Panc1 (cell line): ENCODE measurements around the gene COQ8B. TPM values are rescaled to one million over a fixed set of nuclear protein-coding genes. Genes with fewer than 3 reads are reported as not detected.

Experiments
- ATAC-seq: fragments of 200-7000 bp; cut with Tn5 transposase; 2 replicates; pipeline ENCODE4 v1.9.1; 2020; ENCODE audit warnings: mild to moderate bottlenecking, moderate library complexity
- BruUV-seq: library from RNA; stranded (reverse); fragments of 400-500 nt; replicated peaks from 2 replicates; lab custom pipeline; 2021; lab: Mats Ljungman, UMichigan
- CTCF ChIA-PET: fragments of 300-600 bp; sonication (Branson Sonifier 250); formaldehyde crosslinking; loops from one replicate; lab custom pipeline; 2022; ENCODE audit warnings: antibody characterized with exemption; lab: Charles Lee
- POLR2A ChIA-PET: fragments of 300-600 bp; sonication (Branson Sonifier 250); formaldehyde crosslinking; loops from one replicate; lab custom pipeline; 2022; ENCODE audit warnings: antibody characterized with exemption; lab: Charles Lee
- DNase-seq: peaks from one replicate; pipeline ENCODE4 v3.0.0-alpha.2; 2010; ENCODE audit warnings: low read depth, low spot score
- H3K27ac ChIP-seq: 2 replicates; pipeline ENCODE4 v1.5.1; 2011; ENCODE audit warnings: mild to moderate bottlenecking, low read length, inconsistent platforms
- H3K27me3 ChIP-seq: fragments of 200-500 bp; sonication (Bioruptor generic); 2 replicates; pipeline ENCODE4 v1.6.0; 2014; ENCODE audit warnings: low read length, inconsistent platforms; ENCODE audit not compliant: control insufficient read depth, insufficient read depth
- H3K36me3 ChIP-seq: fragments of 200-500 bp; sonication (Bioruptor generic); 2 replicates; pipeline ENCODE4 v1.5.1; 2014; ENCODE audit warnings: inconsistent platforms, mild to moderate bottlenecking, low read length, moderate library complexity; ENCODE audit not compliant: control insufficient read depth, insufficient read depth
- H3K4me1 ChIP-seq: 2 replicates; pipeline ENCODE4 v1.5.1; 2011; ENCODE audit warnings: inconsistent platforms, mild to moderate bottlenecking, low read length, moderate library complexity; ENCODE audit not compliant: control insufficient read depth, insufficient read depth
- H3K4me3 ChIP-seq, 2 experiments: 2 replicates each; pipeline ENCODE4 v1.5.1; 2011 to 2012; ENCODE audit warnings: low read depth in 2 of 2, low read length in 2 of 2, mild to moderate bottlenecking in 2 of 2, inconsistent platforms in 1 of 2, moderate library complexity in 1 of 2
- H3K9me3 ChIP-seq: fragments of 200-500 bp; sonication (Bioruptor generic); 2 replicates; pipeline ENCODE4 v1.5.1; 2014; ENCODE audit warnings: low read depth, mild to moderate bottlenecking, inconsistent platforms, low read length, moderate library complexity; ENCODE audit not compliant: control insufficient read depth, insufficient read depth
- POLR2AphosphoS5 ChIP-seq: IDR thresholded peaks from 2 replicates; pipeline ENCODE4 v1.6.1; 2012; ENCODE audit warnings: mild to moderate bottlenecking, low read depth, low read length, moderate library complexity
- SIN3A ChIP-seq: IDR thresholded peaks from 2 replicates; pipeline ENCODE4 v1.6.1; 2012; ENCODE audit warnings: low read depth, mild to moderate bottlenecking, low read length, moderate library complexity, borderline replicate concordance; ENCODE audit not compliant: insufficient read depth
- TCF7L2 ChIP-seq: IDR thresholded peaks from 2 replicates; pipeline ENCODE4 v1.6.1; 2011; ENCODE audit warnings: mild to moderate bottlenecking, low read depth, low read length, inconsistent platforms
- in situ Hi-C: cut with HindIII; loops from 2 replicates; pipeline ENCODE4 v1.10.0; 2016; ENCODE audit warnings: low sequenced_read_pairs, low pct_unique_long_range_greater_than_20kb
- intact Hi-C: fragments of 100-400 bp; cut with micrococcal nuclease; formaldehyde crosslinking; loops from one replicate; pipeline ENCODE4 v1.10.0; 2022; ENCODE audit not compliant: unreplicated experiment
- total RNA-seq: library from RNA; stranded (reverse); gene quantifications from one replicate; pipeline ENCODE4 v1.2.1, GENCODE V29; 2021; ENCODE audit not compliant: unreplicated experiment
- TF ChIP-seq, protein P1 (sequence below): fragments of 450-650 bp; IDR thresholded peaks from 2 replicates; pipeline ENCODE4 v1.5.1; 2017; ENCODE audit warnings: mild to moderate bottlenecking
- TF ChIP-seq, protein P2 (sequence below), 2 experiments: IDR thresholded peaks; 2 replicates each; pipeline ENCODE4 v1.6.1; 2011 to 2012; ENCODE audit warnings: low read depth in 2 of 2, control low read depth in 1 of 2, low read length in 1 of 2, mild to moderate bottlenecking in 1 of 2, moderate library complexity in 1 of 2; ENCODE audit not compliant: insufficient read depth in 1 of 2

COQ8B gene
- total RNA-seq, 1 experiment from 2014 or later = 15.6 TPM

DNA sequence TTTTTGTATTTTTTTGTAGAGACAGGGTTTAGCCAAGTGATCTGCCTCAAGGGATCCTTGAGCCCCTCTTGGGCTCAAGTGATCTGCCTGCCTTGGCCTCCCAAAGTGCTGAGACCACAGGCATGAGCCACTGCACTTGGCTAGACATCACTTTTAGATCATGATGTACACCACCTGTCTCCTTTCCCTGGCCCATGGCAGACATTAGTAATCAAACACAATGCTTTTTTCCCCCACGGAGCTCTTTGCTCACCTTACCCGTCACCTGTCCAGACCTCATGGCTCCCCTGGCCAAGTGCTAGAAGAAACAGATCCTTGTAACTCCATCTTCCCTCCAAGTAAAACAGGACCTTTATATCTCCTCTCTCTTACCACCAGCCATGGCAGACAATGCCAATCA is 44.6 kb downstream of the COQ8B start:
- H3K9me3 ChIP-seq = no peaks in the 10 kb centered on the region
- intact Hi-C loops = no loop called here
- DNase-seq (no peak), ATAC-seq (no peak)
- TF ChIP-seq POLR2AphosphoS5 (no peak), TCF7L2 (no peak), SIN3A (no peak)
- TF ChIP-seq, protein P1, sequence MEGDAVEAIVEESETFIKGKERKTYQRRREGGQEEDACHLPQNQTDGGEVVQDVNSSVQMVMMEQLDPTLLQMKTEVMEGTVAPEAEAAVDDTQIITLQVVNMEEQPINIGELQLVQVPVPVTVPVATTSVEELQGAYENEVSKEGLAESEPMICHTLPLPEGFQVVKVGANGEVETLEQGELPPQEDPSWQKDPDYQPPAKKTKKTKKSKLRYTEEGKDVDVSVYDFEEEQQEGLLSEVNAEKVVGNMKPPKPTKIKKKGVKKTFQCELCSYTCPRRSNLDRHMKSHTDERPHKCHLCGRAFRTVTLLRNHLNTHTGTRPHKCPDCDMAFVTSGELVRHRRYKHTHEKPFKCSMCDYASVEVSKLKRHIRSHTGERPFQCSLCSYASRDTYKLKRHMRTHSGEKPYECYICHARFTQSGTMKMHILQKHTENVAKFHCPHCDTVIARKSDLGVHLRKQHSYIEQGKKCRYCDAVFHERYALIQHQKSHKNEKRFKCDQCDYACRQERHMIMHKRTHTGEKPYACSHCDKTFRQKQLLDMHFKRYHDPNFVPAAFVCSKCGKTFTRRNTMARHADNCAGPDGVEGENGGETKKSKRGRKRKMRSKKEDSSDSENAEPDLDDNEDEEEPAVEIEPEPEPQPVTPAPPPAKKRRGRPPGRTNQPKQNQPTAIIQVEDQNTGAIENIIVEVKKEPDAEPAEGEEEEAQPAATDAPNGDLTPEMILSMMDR = no peak
- TF ChIP-seq, protein P2, sequence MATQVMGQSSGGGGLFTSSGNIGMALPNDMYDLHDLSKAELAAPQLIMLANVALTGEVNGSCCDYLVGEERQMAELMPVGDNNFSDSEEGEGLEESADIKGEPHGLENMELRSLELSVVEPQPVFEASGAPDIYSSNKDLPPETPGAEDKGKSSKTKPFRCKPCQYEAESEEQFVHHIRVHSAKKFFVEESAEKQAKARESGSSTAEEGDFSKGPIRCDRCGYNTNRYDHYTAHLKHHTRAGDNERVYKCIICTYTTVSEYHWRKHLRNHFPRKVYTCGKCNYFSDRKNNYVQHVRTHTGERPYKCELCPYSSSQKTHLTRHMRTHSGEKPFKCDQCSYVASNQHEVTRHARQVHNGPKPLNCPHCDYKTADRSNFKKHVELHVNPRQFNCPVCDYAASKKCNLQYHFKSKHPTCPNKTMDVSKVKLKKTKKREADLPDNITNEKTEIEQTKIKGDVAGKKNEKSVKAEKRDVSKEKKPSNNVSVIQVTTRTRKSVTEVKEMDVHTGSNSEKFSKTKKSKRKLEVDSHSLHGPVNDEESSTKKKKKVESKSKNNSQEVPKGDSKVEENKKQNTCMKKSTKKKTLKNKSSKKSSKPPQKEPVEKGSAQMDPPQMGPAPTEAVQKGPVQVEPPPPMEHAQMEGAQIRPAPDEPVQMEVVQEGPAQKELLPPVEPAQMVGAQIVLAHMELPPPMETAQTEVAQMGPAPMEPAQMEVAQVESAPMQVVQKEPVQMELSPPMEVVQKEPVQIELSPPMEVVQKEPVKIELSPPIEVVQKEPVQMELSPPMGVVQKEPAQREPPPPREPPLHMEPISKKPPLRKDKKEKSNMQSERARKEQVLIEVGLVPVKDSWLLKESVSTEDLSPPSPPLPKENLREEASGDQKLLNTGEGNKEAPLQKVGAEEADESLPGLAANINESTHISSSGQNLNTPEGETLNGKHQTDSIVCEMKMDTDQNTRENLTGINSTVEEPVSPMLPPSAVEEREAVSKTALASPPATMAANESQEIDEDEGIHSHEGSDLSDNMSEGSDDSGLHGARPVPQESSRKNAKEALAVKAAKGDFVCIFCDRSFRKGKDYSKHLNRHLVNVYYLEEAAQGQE (IDR thresholded peaks at IDR 0.05; ENCODE audit: insufficient read depth in 1 of 2, low read depth in 2 of 2, low read length in 1 of 2) = no peak
- H3K36me3 ChIP-seq = peaks cover 2% of the 10 kb centered on the region; the same call in 1 of the 2 replicates
- H3K27ac ChIP-seq = no peak overlapping the region
- no peaks in the 10 kb centered on the region for H3K27me3 ChIP-seq
- in situ Hi-C loops = no loop called here
- BruUV-seq = no TSS peak
- H3K4me1 ChIP-seq = no peaks in the 10 kb centered on the region
- POLR2A ChIA-PET = no interaction called here
- no peak overlapping the region for H3K4me3 ChIP-seq
- CTCF ChIA-PET = interaction anchor here (0.6 kb wide), 1 partner anchor 438 kb away, joined by 3 read pairs; no protein-coding TSS in a partner anchor

DNA sequence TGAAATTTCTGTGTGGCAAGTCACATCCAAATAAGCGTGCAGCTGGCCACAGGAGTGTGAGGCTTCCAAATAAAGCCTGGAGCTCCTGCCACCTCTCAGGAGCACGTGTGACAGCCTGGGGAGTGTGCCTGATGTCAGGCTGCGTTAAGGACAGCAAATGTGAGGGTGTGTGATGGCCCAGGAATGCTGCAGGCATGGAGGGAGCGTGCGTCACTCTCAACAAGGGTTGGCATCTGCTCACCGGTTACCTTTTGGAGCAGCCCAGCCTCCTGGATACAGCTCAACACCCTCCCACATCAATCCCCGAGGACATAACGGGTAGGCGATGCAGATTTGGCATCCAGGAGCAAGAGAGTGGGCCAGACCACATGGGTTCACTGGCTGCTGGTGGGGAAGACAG is 45.3 kb downstream of the COQ8B start:
- peaks cover 2% of the 10 kb centered on the region; the same call in 1 of the 2 replicates for H3K36me3 ChIP-seq
- BruUV-seq = no TSS peak
- ChIA-PET CTCF (no interaction called here), POLR2A (no interaction called here)
- in situ Hi-C loops = no loop called here
- no peak overlapping the region for H3K4me3 ChIP-seq
- ATAC-seq (no peak), DNase-seq (no peak)
- intact Hi-C loops = no loop called here
- no peaks in the 10 kb centered on the region for H3K27me3 ChIP-seq
- H3K27ac ChIP-seq = no peak overlapping the region
- no peak for TF ChIP-seq TCF7L2
- TF ChIP-seq, protein P1 = no peak
- TF ChIP-seq POLR2AphosphoS5 = no peak
- H3K9me3 ChIP-seq = no peaks in the 10 kb centered on the region
- peaks cover 6% of the 10 kb centered on the region for H3K4me1 ChIP-seq
